HepG2 (cell line): Measurements from ENCODE around the gene MARF1. TPM values are rescaled to one million over a fixed set of nuclear protein-coding genes. Genes with fewer than 3 reads are reported as not detected.

Source experiments
- EP300 ChIP-seq, 3 experiments: sonication (generic) in 1 of 3; formaldehyde crosslinking in 1 of 3; IDR thresholded peaks; 2 replicates each; pipeline versions ENCODE4 v1.5.1 to v1.6.1; 2011 to 2020; ENCODE audit warnings: low read depth in 2 of 3, low read length in 2 of 3, borderline replicate concordance in 1 of 3, improper control_type of control experiment in 1 of 3, mild to moderate bottlenecking in 1 of 3, missing genetic modification reagents in 1 of 3, moderate library complexity in 1 of 3
- JUNB ChIP-seq: sonication (generic); formaldehyde crosslinking; IDR thresholded peaks from 2 replicates; pipeline ENCODE4 v1.8.0; 2022; ENCODE audit warnings: missing genetic modification reagents, mild to moderate bottlenecking, borderline replicate concordance
- KLF15 ChIP-seq: sonication (generic); formaldehyde crosslinking; IDR thresholded peaks from 2 replicates; pipeline ENCODE4 v1.8.1; 2023; ENCODE audit warnings: borderline replicate concordance, mild to moderate bottlenecking, inconsistent platforms, missing genetic modification reagents, mixed read lengths
- SIX4 ChIP-seq: sonication (generic); formaldehyde crosslinking; IDR thresholded peaks from 2 replicates; pipeline ENCODE4 v1.4.0; 2020; ENCODE audit warnings: missing genetic modification reagents
- SP4 ChIP-seq: sonication (generic); formaldehyde crosslinking; IDR thresholded peaks from 2 replicates; pipeline ENCODE4 v1.8.1; 2023; ENCODE audit warnings: mild to moderate bottlenecking, missing genetic modification reagents
- TCF7 ChIP-seq: sonication (generic); IDR thresholded peaks from 2 replicates; pipeline ENCODE4 v1.6.1; 2016; ENCODE audit warnings: antibody characterized with exemption, low read depth
- U2AF2 ChIP-seq: fragments of 200-400 bp; formaldehyde crosslinking; IDR thresholded peaks from 2 replicates; pipeline ENCODE4 v1.6.1; 2017; ENCODE audit warnings: low read depth, mild to moderate bottlenecking, low read length
- ZNF253 ChIP-seq: sonication (generic); formaldehyde crosslinking; IDR thresholded peaks from 2 replicates; pipeline ENCODE4 v1.8.0; 2022; ENCODE audit warnings: mild to moderate bottlenecking, missing genetic modification reagents, borderline replicate concordance
- ZNF562 ChIP-seq: sonication (generic); formaldehyde crosslinking; IDR thresholded peaks from 2 replicates; pipeline ENCODE4 v1.8.0; 2022; ENCODE audit warnings: missing genetic modification reagents, borderline replicate concordance
- polyA plus RNA-seq, 8 experiments: library from polyadenylated mRNA; depleted of rRNA in 3 of 8; stranded (reverse) in 7 of 8; unstranded in 1 of 8; fragments of >200 nt; fragmentation: Illumina TruSeq in 4 of 8; extraction: Trizol in 4 of 8; gene quantifications; 2 replicates each; pipeline versions ENCODE4 v1.2.1 to v1.2.3, GENCODE V29; 2011 to 2016; ENCODE audit warnings: low read depth in 4 of 8, missing spikeins in 1 of 8, mixed read lengths in 1 of 8; ENCODE audit not compliant: insufficient read depth in 1 of 8
- total RNA-seq, 5 experiments: library from RNA; depleted of rRNA; stranded (reverse); fragments of >200 nt; fragmentation: Illumina TruSeq; extraction: Trizol; gene quantifications; 2 replicates each; pipeline ENCODE4 v1.2.3, GENCODE V29; 2016; ENCODE audit warnings: low read depth in 1 of 5
- TF ChIP-seq, protein P1 (sequence below): sonication (generic); formaldehyde crosslinking; IDR thresholded peaks from 2 replicates; pipeline ENCODE4 v1.8.0; 2022; ENCODE audit warnings: missing genetic modification reagents, mild to moderate bottlenecking, borderline replicate concordance
- TF ChIP-seq, protein P2 (sequence below): sonication (generic); formaldehyde crosslinking; conservative IDR thresholded peaks from 2 replicates; pipeline ENCODE4 v1.4.0; 2020; ENCODE audit warnings: missing genetic modification reagents
- TF ChIP-seq, protein P3 (sequence below): sonication (generic); formaldehyde crosslinking; IDR thresholded peaks from 2 replicates; pipeline ENCODE4 v1.8.0; 2022; ENCODE audit warnings: mild to moderate bottlenecking, missing genetic modification reagents, moderate library complexity
- TF ChIP-seq, protein P4 (sequence below): sonication (generic); formaldehyde crosslinking; IDR thresholded peaks from 2 replicates; pipeline ENCODE4 v1.4.0; 2020; ENCODE audit warnings: missing genetic modification reagents
- TF ChIP-seq, protein P5 (sequence below): sonication (generic); formaldehyde crosslinking; IDR thresholded peaks from 2 replicates; pipeline ENCODE4 v1.4.0; 2020; ENCODE audit warnings: missing genetic modification reagents
- TF ChIP-seq, protein P6 (sequence below): IDR thresholded peaks from 2 replicates; pipeline ENCODE4 v1.4.0; 2020; ENCODE audit warnings: mild to moderate bottlenecking, missing genetic modification reagents
- TF ChIP-seq, protein P7 (sequence below): IDR thresholded peaks from 2 replicates; pipeline ENCODE4 v1.6.1; 2012; ENCODE audit warnings: inconsistent platforms

MARF1 gene
- total and polyA plus RNA-seq, 2 of the 13 experiments (the other 11 are each of a cell fraction or from before 2014, with no cell fraction given), result 8.7 to 20.7 TPM

DNA sequence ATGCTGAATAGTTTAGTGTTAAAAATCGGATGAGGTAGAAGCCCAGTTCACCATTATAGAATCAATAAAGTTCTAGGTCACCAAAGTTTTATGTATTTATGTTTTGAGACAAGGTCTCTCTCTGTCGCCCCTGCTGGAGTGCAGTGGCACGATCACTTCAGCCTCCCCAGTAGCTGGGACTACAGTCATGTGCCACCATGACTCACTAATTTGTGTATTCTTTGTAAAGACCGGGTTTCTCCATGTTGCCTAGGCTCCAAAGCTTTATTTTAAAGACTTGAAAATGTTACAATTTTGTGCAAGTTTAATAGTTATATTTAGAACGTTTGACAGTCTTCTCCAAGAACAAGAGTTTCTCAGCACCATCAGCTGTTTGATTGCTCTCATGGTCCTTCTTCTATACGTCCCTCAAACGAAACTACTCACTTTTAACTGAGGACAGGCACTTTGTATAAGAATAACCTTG lies 39.2 kb upstream of the MARF1 start (continued):
- TF ChIP-seq, protein P1, sequence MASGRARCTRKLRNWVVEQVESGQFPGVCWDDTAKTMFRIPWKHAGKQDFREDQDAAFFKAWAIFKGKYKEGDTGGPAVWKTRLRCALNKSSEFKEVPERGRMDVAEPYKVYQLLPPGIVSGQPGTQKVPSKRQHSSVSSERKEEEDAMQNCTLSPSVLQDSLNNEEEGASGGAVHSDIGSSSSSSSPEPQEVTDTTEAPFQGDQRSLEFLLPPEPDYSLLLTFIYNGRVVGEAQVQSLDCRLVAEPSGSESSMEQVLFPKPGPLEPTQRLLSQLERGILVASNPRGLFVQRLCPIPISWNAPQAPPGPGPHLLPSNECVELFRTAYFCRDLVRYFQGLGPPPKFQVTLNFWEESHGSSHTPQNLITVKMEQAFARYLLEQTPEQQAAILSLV (CRISPR knock-in tag), result no peak
- TF ChIP-seq, protein P2, sequence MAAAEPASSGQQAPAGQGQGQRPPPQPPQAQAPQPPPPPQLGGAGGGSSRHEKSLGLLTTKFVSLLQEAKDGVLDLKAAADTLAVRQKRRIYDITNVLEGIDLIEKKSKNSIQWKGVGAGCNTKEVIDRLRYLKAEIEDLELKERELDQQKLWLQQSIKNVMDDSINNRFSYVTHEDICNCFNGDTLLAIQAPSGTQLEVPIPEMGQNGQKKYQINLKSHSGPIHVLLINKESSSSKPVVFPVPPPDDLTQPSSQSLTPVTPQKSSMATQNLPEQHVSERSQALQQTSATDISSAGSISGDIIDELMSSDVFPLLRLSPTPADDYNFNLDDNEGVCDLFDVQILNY, result no peak
- TF ChIP-seq, protein P3, sequence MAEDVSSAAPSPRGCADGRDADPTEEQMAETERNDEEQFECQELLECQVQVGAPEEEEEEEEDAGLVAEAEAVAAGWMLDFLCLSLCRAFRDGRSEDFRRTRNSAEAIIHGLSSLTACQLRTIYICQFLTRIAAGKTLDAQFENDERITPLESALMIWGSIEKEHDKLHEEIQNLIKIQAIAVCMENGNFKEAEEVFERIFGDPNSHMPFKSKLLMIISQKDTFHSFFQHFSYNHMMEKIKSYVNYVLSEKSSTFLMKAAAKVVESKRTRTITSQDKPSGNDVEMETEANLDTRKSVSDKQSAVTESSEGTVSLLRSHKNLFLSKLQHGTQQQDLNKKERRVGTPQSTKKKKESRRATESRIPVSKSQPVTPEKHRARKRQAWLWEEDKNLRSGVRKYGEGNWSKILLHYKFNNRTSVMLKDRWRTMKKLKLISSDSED, result no peak
- TF ChIP-seq, protein P4, sequence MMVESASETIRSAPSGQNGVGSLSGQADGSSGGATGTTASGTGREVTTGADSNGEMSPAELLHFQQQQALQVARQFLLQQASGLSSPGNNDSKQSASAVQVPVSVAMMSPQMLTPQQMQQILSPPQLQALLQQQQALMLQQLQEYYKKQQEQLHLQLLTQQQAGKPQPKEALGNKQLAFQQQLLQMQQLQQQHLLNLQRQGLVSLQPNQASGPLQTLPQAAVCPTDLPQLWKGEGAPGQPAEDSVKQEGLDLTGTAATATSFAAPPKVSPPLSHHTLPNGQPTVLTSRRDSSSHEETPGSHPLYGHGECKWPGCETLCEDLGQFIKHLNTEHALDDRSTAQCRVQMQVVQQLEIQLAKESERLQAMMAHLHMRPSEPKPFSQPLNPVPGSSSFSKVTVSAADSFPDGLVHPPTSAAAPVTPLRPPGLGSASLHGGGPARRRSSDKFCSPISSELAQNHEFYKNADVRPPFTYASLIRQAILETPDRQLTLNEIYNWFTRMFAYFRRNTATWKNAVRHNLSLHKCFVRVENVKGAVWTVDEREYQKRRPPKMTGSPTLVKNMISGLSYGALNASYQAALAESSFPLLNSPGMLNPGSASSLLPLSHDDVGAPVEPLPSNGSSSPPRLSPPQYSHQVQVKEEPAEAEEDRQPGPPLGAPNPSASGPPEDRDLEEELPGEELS (CRISPR knock-in tag), result peak; percentile 30; the same call in 1 of the 2 replicates
- TF ChIP-seq ZNF562 (CRISPR knock-in tag) (no peak), JUNB (CRISPR knock-in tag) (no peak), EP300 (IDR thresholded peaks at IDR 0.05; ENCODE audit: low read depth in 2 of 2, low read length in 2 of 2) (no peak), EP300 (CRISPR knock-in tag; IDR thresholded peaks at IDR 0.05; ENCODE audit: borderline replicate concordance) (0 out of 2 replicates have a peak, but pooled peaks have one; percentile 32), KLF15 (no peak), SP4 (no peak), SIX4 (CRISPR knock-in tag) (no peak), TCF7 (no peak), ZNF253 (CRISPR knock-in tag) (no peak), U2AF2 (no peak)
- TF ChIP-seq, protein P5, sequence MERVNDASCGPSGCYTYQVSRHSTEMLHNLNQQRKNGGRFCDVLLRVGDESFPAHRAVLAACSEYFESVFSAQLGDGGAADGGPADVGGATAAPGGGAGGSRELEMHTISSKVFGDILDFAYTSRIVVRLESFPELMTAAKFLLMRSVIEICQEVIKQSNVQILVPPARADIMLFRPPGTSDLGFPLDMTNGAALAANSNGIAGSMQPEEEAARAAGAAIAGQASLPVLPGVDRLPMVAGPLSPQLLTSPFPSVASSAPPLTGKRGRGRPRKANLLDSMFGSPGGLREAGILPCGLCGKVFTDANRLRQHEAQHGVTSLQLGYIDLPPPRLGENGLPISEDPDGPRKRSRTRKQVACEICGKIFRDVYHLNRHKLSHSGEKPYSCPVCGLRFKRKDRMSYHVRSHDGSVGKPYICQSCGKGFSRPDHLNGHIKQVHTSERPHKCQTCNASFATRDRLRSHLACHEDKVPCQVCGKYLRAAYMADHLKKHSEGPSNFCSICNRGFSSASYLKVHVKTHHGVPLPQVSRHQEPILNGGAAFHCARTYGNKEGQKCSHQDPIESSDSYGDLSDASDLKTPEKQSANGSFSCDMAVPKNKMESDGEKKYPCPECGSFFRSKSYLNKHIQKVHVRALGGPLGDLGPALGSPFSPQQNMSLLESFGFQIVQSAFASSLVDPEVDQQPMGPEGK (CRISPR knock-in tag), result peak; percentile 38; the same call in 1 of the 2 replicates
- TF ChIP-seq, protein P6, sequence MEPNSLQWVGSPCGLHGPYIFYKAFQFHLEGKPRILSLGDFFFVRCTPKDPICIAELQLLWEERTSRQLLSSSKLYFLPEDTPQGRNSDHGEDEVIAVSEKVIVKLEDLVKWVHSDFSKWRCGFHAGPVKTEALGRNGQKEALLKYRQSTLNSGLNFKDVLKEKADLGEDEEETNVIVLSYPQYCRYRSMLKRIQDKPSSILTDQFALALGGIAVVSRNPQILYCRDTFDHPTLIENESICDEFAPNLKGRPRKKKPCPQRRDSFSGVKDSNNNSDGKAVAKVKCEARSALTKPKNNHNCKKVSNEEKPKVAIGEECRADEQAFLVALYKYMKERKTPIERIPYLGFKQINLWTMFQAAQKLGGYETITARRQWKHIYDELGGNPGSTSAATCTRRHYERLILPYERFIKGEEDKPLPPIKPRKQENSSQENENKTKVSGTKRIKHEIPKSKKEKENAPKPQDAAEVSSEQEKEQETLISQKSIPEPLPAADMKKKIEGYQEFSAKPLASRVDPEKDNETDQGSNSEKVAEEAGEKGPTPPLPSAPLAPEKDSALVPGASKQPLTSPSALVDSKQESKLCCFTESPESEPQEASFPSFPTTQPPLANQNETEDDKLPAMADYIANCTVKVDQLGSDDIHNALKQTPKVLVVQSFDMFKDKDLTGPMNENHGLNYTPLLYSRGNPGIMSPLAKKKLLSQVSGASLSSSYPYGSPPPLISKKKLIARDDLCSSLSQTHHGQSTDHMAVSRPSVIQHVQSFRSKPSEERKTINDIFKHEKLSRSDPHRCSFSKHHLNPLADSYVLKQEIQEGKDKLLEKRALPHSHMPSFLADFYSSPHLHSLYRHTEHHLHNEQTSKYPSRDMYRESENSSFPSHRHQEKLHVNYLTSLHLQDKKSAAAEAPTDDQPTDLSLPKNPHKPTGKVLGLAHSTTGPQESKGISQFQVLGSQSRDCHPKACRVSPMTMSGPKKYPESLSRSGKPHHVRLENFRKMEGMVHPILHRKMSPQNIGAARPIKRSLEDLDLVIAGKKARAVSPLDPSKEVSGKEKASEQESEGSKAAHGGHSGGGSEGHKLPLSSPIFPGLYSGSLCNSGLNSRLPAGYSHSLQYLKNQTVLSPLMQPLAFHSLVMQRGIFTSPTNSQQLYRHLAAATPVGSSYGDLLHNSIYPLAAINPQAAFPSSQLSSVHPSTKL, result peak; percentile 65
- TF ChIP-seq, protein P7, sequence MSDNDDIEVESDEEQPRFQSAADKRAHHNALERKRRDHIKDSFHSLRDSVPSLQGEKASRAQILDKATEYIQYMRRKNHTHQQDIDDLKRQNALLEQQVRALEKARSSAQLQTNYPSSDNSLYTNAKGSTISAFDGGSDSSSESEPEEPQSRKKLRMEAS, result no peak
